ENCODE results near the gene RAMAC. TPM values are rescaled to one million over a fixed set of nuclear protein-coding genes. Genes with fewer than 3 reads are reported as not detected.

The RAMAC gene
- total and polyA plus RNA-seq, 2 of the 8 experiments (the other 6 are each of a cell fraction or from before 2014, with no cell fraction given) = 20.7 to 32.9 TPM

DNA sequence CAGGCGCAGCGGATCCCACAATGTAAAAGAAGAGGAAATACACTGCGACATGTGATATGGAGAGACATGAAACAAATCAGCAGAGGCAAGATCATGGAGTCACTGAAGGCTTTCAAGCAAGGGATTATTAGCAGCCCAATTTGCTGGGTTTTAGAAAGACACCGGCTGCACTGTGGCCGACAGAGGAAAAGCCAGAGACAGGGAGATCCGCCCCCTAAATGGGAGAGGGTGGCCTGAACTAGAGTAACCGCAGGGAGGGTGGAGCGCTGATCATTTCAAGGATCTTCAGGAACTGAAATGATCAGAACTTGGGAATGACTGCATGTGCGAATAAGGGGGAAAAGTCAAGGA, 26.0 kb downstream of the RAMAC start:
- POLR2A ChIA-PET (ENCODE audit: partially characterized antibody) = interaction anchor here (0.7 to 2.4 kb wide), 8 partner anchors 10 to 474 kb away, joined by 3 to 6 read pairs (median 3); partner anchors contain the start of genes BTBD1 and WHAMM
- H4K5ac ChIP-seq (ENCODE audit: insufficient read length, low read depth, low read length) = peak overlapping the region; percentile 46
- peaks cover 0 to 12% of the 10 kb centered on the region in 2 experiments; a peak in 1 of 4 replicates for H3K79me2 ChIP-seq (ENCODE audit: control insufficient read depth in 1 of 2, insufficient read depth in 2 of 2, low read length in 2 of 2)
- H2AK5ac ChIP-seq (ENCODE audit: low read depth, low read length) = peak overlapping the region; percentile 58; the same call in 1 of the 2 replicates
- 81% methylated on average over 9 of the region's 9 CpGs; no CpG with 5 or more reads in 1 of the 2 experiments for WGBS, 2 experiments (ENCODE audit: extremely low coverage in 1 of 2, insufficient coverage in 1 of 2, insufficient read length in 1 of 2, insufficient replicate concordance in 2 of 2, low coverage in 1 of 2, low lambda C conversion rate in 2 of 2, missing lambda C conversion rate in 1 of 2)
- DNase-seq (ENCODE audit: low read depth in 1 of 2, low spot score in 2 of 2) (no peak), FAIRE-seq (no peak)
- H4K8ac ChIP-seq (ENCODE audit: extremely low read depth, insufficient read depth, low read length) = peak overlapping the region; percentile 94; the same call in 1 of the 2 replicates
- H2BK20ac ChIP-seq (ENCODE audit: low read length) = no peak overlapping the region
- TF ChIP-seq CBX8 (IDR thresholded peaks at IDR 0.05; ENCODE audit: borderline replicate concordance, low read depth, low read length) (no peak), HDAC6 (IDR thresholded peaks at IDR 0.05; ENCODE audit: low read depth, low read length) (no peak), RXRA (IDR thresholded peaks at IDR 0.05; ENCODE audit: insufficient read depth, low read depth, low read length) (no peak)
- H4K20me1 ChIP-seq (replicated peaks in 1 of 2; ENCODE audit: control insufficient read depth in 1 of 2, insufficient read depth in 2 of 2, low read length in 2 of 2) = no peaks in the 10 kb centered on the region
- no peak overlapping the region; the same call in 1 of the 2 replicates for H2BK15ac ChIP-seq (ENCODE audit: low read length)
- no peak overlapping the region for H2BK120ac ChIP-seq (replicated peaks; ENCODE audit: low read depth, low read length)
- peak overlapping the region; percentile 64 for H3K4ac ChIP-seq (replicated peaks; ENCODE audit: insufficient read length, low read depth, low read length)
- H3K23ac ChIP-seq (ENCODE audit: insufficient read length) = no peak overlapping the region
- peak overlapping the region; percentile 18; the same call in 1 of the 2 replicates for H2BK12ac ChIP-seq (ENCODE audit: low read depth, low read length)
- no peak overlapping the region for H3K14ac ChIP-seq (ENCODE audit: insufficient read length)
- H3K9me3 ChIP-seq (ENCODE audit: insufficient read depth in 2 of 2, low read depth in 1 of 2, low read length in 1 of 2) = no peaks in the 10 kb centered on the region
- peak overlapping the region; percentile 86; the same call in 1 of the 2 replicates for H3K18ac ChIP-seq (ENCODE audit: extremely low read depth, low read length)
- no peak overlapping the region for H3K56ac ChIP-seq (replicated peaks; ENCODE audit: insufficient read length, low read depth, low read length)
- peak overlapping the region; percentile 69 to 97 (median 92) for H3K4me3 ChIP-seq (ENCODE audit: extremely low read depth in 1 of 4, insufficient read depth in 2 of 4, low read depth in 3 of 4, low read length in 4 of 4)
- peak overlapping the region in 3 of 4 experiments; percentile 69 to 88 (median 70); a peak in 6 of 7 replicates for H3K9ac ChIP-seq (replicated peaks in 1 of 4; ENCODE audit: extremely low read depth in 1 of 4, low read depth in 3 of 4, low read length in 3 of 4)
- H2BK5ac ChIP-seq (ENCODE audit: low read depth, low read length) = peak overlapping the region; percentile 46; the same call in 1 of the 2 replicates
- H4K91ac ChIP-seq (replicated peaks; ENCODE audit: insufficient read length, low read length) = peak overlapping the region; percentile 56
- peaks cover 0 to 3% (median 0%) of the 10 kb centered on the region in 4 experiments; a peak in 1 of 7 replicates for H3K27me3 ChIP-seq (replicated peaks in 1 of 4; ENCODE audit: control insufficient read depth in 3 of 4, extremely low read depth in 1 of 4, insufficient read depth in 3 of 4, low read length in 3 of 4)
- H3K23me2 ChIP-seq (ENCODE audit: low read depth, low read length) = peaks cover 10% of the 10 kb centered on the region; the same call in 1 of the 2 replicates
- CTCF ChIA-PET (ENCODE audit: partially characterized antibody) = interaction anchor here (0.5 to 2.2 kb wide), 20 partner anchors 10 to 481 kb away, joined by 3 to 16 read pairs (median 4); partner anchors contain the start of gene RAMAC
- H3K36me3 ChIP-seq (ENCODE audit: control insufficient read depth in 2 of 4, insufficient read depth in 4 of 4, low read length in 3 of 4) = peaks cover 0 to 23% (median 11%) of the 10 kb centered on the region in 4 experiments; a peak in 6 of 8 replicates
- H3K27ac ChIP-seq (ENCODE audit: low read depth, low read length) = no peak overlapping the region
- H3K4me1 ChIP-seq (replicated peaks in 1 of 4; ENCODE audit: control insufficient read depth in 3 of 4, insufficient read depth in 4 of 4, low read length in 3 of 4) = peaks cover 3 to 10% (median 7%) of the 10 kb centered on the region in 4 experiments
- peak overlapping the region; percentile 66 to 83 for H3K4me2 ChIP-seq (ENCODE audit: insufficient read depth in 1 of 2, low read depth in 2 of 2, low read length in 2 of 2)
- H3K79me1 ChIP-seq (ENCODE audit: low read depth, low read length) = no peaks in the 10 kb centered on the region
- peak overlapping the region; percentile 67; the same call in 1 of the 2 replicates for H2AFZ ChIP-seq (ENCODE audit: low read length)
